IPS DF 6.9 (cell line): ENCODE data around the gene PREB.

Experiments
- DNase-seq: peaks from one replicate; pipeline ENCODE4 v3.0.0-alpha.2; 2013; ENCODE audit warnings: low read depth, low spot score
- H3K27ac ChIP-seq: one replicate; pipeline ENCODE4 v1.5.1; 2013; ENCODE audit warnings: low read length, control low read depth
- H3K27me3 ChIP-seq: 2 replicates; pipeline ENCODE4 v1.6.1; 2013; ENCODE audit warnings: mild to moderate bottlenecking, low read length; ENCODE audit not compliant: control insufficient read depth, insufficient read depth
- H3K36me3 ChIP-seq: 2 replicates; pipeline ENCODE4 v1.6.1; 2013; ENCODE audit warnings: low read length; ENCODE audit not compliant: control insufficient read depth, insufficient read depth
- H3K4me1 ChIP-seq: 2 replicates; pipeline ENCODE4 v1.6.1; 2013; ENCODE audit warnings: low read length; ENCODE audit not compliant: control insufficient read depth, insufficient read depth
- H3K4me3 ChIP-seq: 2 replicates; pipeline ENCODE4 v1.5.1; 2013; ENCODE audit warnings: mild to moderate bottlenecking, low read length
- H3K9me3 ChIP-seq: 2 replicates; pipeline ENCODE4 v1.6.1; 2013; ENCODE audit warnings: low read length, inconsistent platforms; ENCODE audit not compliant: control insufficient read depth, insufficient read depth
- WGBS: extraction: QIAGEN DNeasy Blood & Tissue Kit; methylation state at CpG from one replicate; pipeline ENCODE4 v1.1.7; 2013; ENCODE audit warnings: mixed read lengths, missing lambda C conversion rate; ENCODE audit not compliant: insufficient read length, insufficient coverage; 5-methylcytosine and 5-hydroxymethylcytosine counted together

The PREB gene

DNA sequence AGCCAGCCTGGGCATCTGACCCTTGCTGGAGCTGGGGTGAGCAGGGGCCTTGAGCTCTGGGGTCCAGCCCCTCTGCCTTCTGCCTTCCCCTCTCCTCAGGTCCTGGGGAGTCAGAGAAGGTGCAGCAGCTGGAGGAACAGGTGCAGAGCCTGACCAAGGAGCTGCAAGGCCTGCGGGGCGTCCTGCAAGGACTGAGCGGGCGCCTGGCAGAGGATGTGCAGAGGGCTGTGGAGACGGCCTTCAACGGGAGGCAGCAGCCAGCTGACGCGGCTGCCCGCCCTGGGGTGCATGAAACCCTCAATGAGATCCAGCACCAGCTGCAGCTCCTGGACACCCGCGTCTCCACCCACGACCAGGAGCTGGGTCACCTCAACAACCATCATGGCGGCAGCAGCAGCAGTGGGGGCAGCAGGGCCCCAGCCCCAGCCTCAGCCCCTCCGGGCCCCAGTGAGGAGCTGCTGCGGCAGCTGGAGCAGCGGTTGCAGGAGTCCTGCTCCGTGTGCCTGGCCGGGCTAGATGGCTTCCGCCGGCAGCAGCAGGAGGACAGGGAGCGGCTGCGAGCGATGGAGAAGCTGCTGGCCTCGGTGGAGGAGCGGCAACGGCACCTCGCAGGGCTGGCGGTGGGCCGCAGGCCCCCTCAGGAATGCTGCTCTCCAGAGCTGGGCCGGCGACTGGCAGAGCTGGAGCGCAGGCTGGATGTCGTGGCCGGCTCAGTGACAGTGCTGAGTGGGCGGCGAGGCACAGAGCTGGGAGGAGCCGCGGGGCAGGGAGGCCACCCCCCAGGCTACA lies 52.3 kb downstream of the PREB start:
- Histone ChIP-seq H3K27me3 (no peaks in the 10 kb centered on the region), H3K27ac (no peak overlapping the region), H3K4me3 (no peak overlapping the region), H3K4me1 (peaks cover 6% of the 10 kb centered on the region), H3K36me3 (no peaks in the 10 kb centered on the region; the same call in 1 of the 2 replicates), H3K9me3 (no peaks in the 10 kb centered on the region)
- no CpG with 5 or more reads among the region's 38 CpGs for WGBS
- no peak for DNase-seq
